ENCODE results near the gene PRPF31. TPM values are rescaled to one million over a fixed set of nuclear protein-coding genes. Genes with fewer than 3 reads are reported as not detected.
A peak's percentile ranks its signal among the peaks of the same experiment; 100 is the strongest.

PRPF31 gene
- total and polyA plus RNA-seq, 11 donors: 30.0 to 58.4 (median 41.4) TPM

GRCh38 chr19:54129617-54129996, 14.1 kb downstream of the PRPF31 start:
- Histone ChIP-seq H3K9me3 (no peaks in the 10 kb centered on the region), H3K4me3 (no peak overlapping the region), H3K36me3 (peaks cover 0 to 75% (median 71%) of the 10 kb centered on the region in 9 donors), H3K27me3 (peaks cover 0 to 1% (median 0%) of the 10 kb centered on the region in 9 donors), H3K4me1 (no peaks in the 10 kb centered on the region), H3K27ac (no peak overlapping the region)
- DNase-seq: no peak
- WGBS, 4 donors: 97% methylated on average over 6 to 20 of the region's 20 CpGs
- no peak for ATAC-seq
- intact Hi-C loops (cut with DNase I): no loop called here
- TF ChIP-seq CTCF (IDR thresholded peaks at IDR 0.05) (no peak), POLR2A (IDR thresholded peaks at IDR 0.05) (no peak)

GRCh38 chr19:54133312-54133956, 17.9 kb downstream of the PRPF31 start:
- 78 to 83% (median 80%) methylated on average over 9 to 10 of the region's 10 CpGs for WGBS, 4 donors
- H3K4me1 ChIP-seq: peaks cover 3 to 16% (median 11%) of the 10 kb centered on the region in 12 donors
- intact Hi-C loops (cut with DNase I): no loop called here
- peaks cover 0 to 3% (median 0%) of the 10 kb centered on the region in 9 donors for H3K27me3 ChIP-seq
- no peaks in the 10 kb centered on the region for H3K9me3 ChIP-seq
- peaks cover 0 to 37% (median 33%) of the 10 kb centered on the region in 9 donors for H3K36me3 ChIP-seq
- H3K4me3 ChIP-seq: no peak overlapping the region
- H3K27ac ChIP-seq: no peak overlapping the region
- DNase-seq: no peak
- ATAC-seq: no peak
- no peak for TF ChIP-seq CTCF (IDR thresholded peaks at IDR 0.05)

- 62 to 75% (median 71%) methylated on average over 2 of the region's 2 CpGs for WGBS, 4 donors
- intact Hi-C loops (cut with DNase I): no loop called here
- Histone ChIP-seq H3K27ac (no peak overlapping the region), H3K4me1 (peaks cover 3 to 22% (median 16%) of the 10 kb centered on the region in 12 donors), H3K4me3 (no peak overlapping the region), H3K36me3 (peaks cover 0 to 31% (median 26%) of the 10 kb centered on the region in 9 donors), H3K9me3 (no peaks in the 10 kb centered on the region), H3K27me3 (peaks cover 0 to 3% (median 0%) of the 10 kb centered on the region in 9 donors)
- TF ChIP-seq CTCF (IDR thresholded peaks at IDR 0.05): no peak
- no peak for TF ChIP-seq POLR2A (IDR thresholded peaks at IDR 0.05)
- ATAC-seq: no peak
- no peak for DNase-seq
These were observed 18.5 kb downstream of the PRPF31 start for GRCh38 chr19:54133957-54134590.

- DNase-seq: no peak
- TF ChIP-seq POLR2A (IDR thresholded peaks at IDR 0.05): no peak
- no peak for TF ChIP-seq CTCF (IDR thresholded peaks at IDR 0.05)
- Histone ChIP-seq H3K27ac (peak overlapping the region in 11 of 12 donors; percentile 17 to 68 (median 47)), H3K27me3 (peaks cover 0 to 3% (median 0%) of the 10 kb centered on the region in 9 donors), H3K9me3 (no peaks in the 10 kb centered on the region), H3K36me3 (peaks cover 0 to 27% (median 14%) of the 10 kb centered on the region in 9 donors), H3K4me3 (peak overlapping the region; percentile 0 to 98 (median 49)), H3K4me1 (peaks cover 5 to 44% (median 34%) of the 10 kb centered on the region in 12 donors)
- WGBS, 4 donors: 4 to 9% (median 5%) methylated on average over 29 to 30 of the region's 30 CpGs
- ATAC-seq: no peak
- intact Hi-C loops (cut with DNase I): loop anchor here in 1 of 10 donors (2.0 kb wide), 1 partner anchor 33 kb away; the partner anchor contains the start of gene NDUFA3
These were observed 20.7 kb downstream of the PRPF31 start for GRCh38 chr19:54136086-54136863.
